Activated CD4-positive, alpha-beta T cell treated with anti-CD3 and anti-CD28 coated beads, Interleukin-2, amount 10 ng/mL, durations not matched to agents 7 days and 5 days (primary cell): Measurements from ENCODE around the gene ATL1. TPM values are rescaled to one million over a fixed set of nuclear protein-coding genes. Genes with fewer than 3 reads are reported as not detected.

ENCODE experiments used
- CTCF ChIA-PET: fragments of 350-600 bp; sonication (Branson Sonifier 250); formaldehyde crosslinking; loops from one replicate; lab custom pipeline; 2021; ENCODE audit warnings: antibody characterized with exemption; lab: Charles Lee
- POLR2A ChIA-PET: fragments of 350-600 bp; sonication (Branson Sonifier 250); formaldehyde crosslinking; loops from one replicate; lab custom pipeline; 2021; ENCODE audit warnings: antibody characterized with exemption; lab: Charles Lee
- DNase-seq: peaks from one replicate; pipeline ENCODE4 v3.0.0-alpha.2; 2020
- H3K27ac Mint-ChIP-seq: one replicate; pipeline ENCODE4 v1.8.0; 2021; ENCODE audit warnings: mild to moderate bottlenecking, moderate library complexity, mixed read lengths
- H3K27me3 Mint-ChIP-seq: one replicate; pipeline ENCODE4 v1.8.0; 2021; ENCODE audit warnings: mixed read lengths
- H3K36me3 Mint-ChIP-seq: one replicate; pipeline ENCODE4 v1.8.0; 2021; ENCODE audit warnings: low read depth, mixed read lengths
- H3K4me1 Mint-ChIP-seq: one replicate; pipeline ENCODE4 v1.8.0; 2021; ENCODE audit warnings: mixed read lengths
- H3K4me3 Mint-ChIP-seq: one replicate; pipeline ENCODE4 v1.8.0; 2021; ENCODE audit warnings: mild to moderate bottlenecking, moderate library complexity, mixed read lengths
- H3K9me3 Mint-ChIP-seq: one replicate; pipeline ENCODE4 v1.8.0; 2021; ENCODE audit warnings: mixed read lengths
- total RNA-seq, 2 experiments: library from RNA; stranded (reverse); gene quantifications; one replicate each; pipeline ENCODE4 v1.2.3, GENCODE V29; 2021

Gene ATL1
- total RNA-seq, 2 experiments from 2014 or later: 0.67 to 1.2 TPM

DNA sequence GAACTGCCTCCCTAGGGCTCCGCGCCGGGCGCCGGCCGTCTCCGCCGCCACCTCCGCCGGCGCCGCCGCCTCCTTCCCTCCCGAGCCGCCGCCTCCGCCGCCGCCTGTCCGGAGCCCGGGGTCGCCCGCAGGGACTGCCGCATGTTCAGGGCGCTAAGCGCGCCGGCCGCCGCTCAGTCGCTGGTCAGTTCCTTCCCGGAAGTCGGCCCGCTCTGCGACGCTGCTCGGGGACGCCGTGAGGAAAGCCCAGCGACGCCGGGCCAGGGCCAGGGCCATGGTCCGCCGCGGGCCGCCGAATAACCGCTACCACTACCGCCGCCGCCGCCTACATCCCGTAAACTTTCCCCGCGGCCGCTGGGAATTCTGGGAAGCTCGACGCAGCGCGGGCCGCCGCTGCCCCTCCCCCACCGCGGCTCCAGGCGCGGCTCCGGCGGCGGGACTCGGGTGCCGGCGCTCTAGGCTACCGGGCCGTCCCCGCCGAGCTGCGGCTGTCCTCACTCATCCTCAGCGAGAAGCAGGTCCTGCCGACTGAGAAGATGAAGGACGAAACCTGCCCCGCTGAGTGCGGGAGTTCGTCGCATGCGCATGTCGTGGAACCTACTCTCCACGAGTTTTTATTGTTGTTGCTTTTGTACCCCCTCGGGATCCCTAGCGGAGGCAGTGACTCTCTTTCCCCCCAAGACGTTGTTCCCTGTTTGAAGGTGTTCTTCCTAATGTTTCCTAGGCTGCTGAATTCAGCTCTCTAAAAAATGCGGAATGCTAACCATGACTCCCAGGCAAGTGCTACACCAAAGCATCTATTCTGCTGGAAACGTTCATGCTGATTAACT is 108.3 kb downstream of the ATL1 start, which contains the start of gene SAV1:
Gene SAV1 (minus strand): TSS at position 311 of the 830 bp plus-strand sequence. CDS start 339 bp downstream, outside the sequence.
- Mint-ChIP-seq H3K27ac (peak within 1 kb of the TSS; percentile 65), H3K27me3 (peaks cover 2% of the 10 kb centered on the region), H3K4me1 (peaks cover 14% of the 10 kb centered on the region), H3K4me3 (no peak within 1 kb of the TSS), H3K36me3 (peaks cover 3% of the 10 kb centered on the region), H3K9me3 (no peaks in the 10 kb centered on the region)
- DNase-seq: peak; percentile 35
- ChIA-PET CTCF (interaction anchor here (1.0 kb wide), 1 partner anchor 105 kb away, joined by 3 read pairs; no protein-coding TSS in a partner anchor), POLR2A (no interaction called here)

- no peak for DNase-seq
- Mint-ChIP-seq H3K27ac (no peak overlapping the region), H3K27me3 (peaks cover 2% of the 10 kb centered on the region)
Measured at GRCh38 chr14:50668826-50669143, 108.8 kb downstream of the ATL1 start.

GRCh38 chr14:50669441-50669986 is 109.6 kb downstream of the ATL1 start:
- Mint-ChIP-seq H3K27ac (no peak overlapping the region), H3K4me1 (peaks cover 14% of the 10 kb centered on the region), H3K27me3 (peaks cover 2% of the 10 kb centered on the region), H3K36me3 (peaks cover 3% of the 10 kb centered on the region), H3K4me3 (no peak overlapping the region), H3K9me3 (no peaks in the 10 kb centered on the region)
- POLR2A ChIA-PET: no interaction called here
- DNase-seq: no peak
- CTCF ChIA-PET: interaction anchor here (1.0 kb wide), 1 partner anchor 80 kb away, joined by 3 read pairs; no protein-coding TSS in a partner anchor

More at GRCh38 chr14:50668826-50669143, 108.8 kb downstream of the ATL1 start:
- no peak overlapping the region for H3K4me3 Mint-ChIP-seq
- peaks cover 14% of the 10 kb centered on the region for H3K4me1 Mint-ChIP-seq
- CTCF ChIA-PET: interaction anchor here (1.0 kb wide), 1 partner anchor 105 kb away, joined by 3 read pairs; no protein-coding TSS in a partner anchor
- POLR2A ChIA-PET: no interaction called here
- peaks cover 3% of the 10 kb centered on the region for H3K36me3 Mint-ChIP-seq
- H3K9me3 Mint-ChIP-seq: no peaks in the 10 kb centered on the region

DNA sequence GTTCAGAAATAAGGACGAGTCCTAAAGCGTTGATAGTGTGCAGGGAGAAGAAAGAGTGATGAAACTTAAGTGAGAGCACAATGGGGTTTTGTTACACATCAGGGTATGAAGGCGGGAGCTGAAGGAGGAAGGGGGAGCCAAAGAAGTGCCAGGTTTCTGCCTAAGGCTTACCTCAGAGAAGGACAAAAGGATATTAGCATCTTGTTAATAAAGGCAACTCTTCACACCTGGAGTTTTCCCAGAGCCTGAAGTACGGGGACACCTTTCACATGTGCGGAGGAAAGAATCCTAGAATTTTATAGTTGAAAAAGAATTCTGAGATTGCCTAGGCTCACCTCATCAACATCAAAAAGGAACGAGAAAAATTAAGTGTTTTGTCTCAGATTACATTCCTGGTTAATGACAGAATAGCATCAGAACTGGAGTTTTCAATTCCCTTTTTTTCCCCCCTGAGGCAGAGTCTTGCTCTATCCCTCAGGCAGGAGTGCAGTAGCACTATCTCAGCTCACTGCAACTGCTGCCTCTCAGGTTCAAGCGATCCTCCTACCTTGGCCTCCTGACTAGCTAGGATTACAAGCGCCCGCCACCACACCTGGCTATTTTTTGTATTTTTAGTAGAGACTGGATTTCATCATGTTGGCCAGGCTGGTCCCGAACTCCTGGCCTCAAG is 110.4 kb downstream of the ATL1 start:
- Mint-ChIP-seq H3K4me3 (no peak overlapping the region), H3K4me1 (peaks cover 14% of the 10 kb centered on the region), H3K27me3 (peaks cover 2% of the 10 kb centered on the region), H3K27ac (no peak overlapping the region), H3K9me3 (no peaks in the 10 kb centered on the region), H3K36me3 (no peaks in the 10 kb centered on the region)
- CTCF ChIA-PET: interaction anchor here (1.0 kb wide), 1 partner anchor 79 kb away, joined by 3 read pairs; no protein-coding TSS in a partner anchor
- no peak for DNase-seq
- POLR2A ChIA-PET: no interaction called here

GRCh38 chr14:50670866-50671256 is 110.9 kb downstream of the ATL1 start:
- H3K4me1 Mint-ChIP-seq: peaks cover 14% of the 10 kb centered on the region
- H3K36me3 Mint-ChIP-seq: no peaks in the 10 kb centered on the region
- CTCF ChIA-PET: interaction anchor here (0.7 kb wide), 1 partner anchor 21 kb away, joined by 4 read pairs; no protein-coding TSS in a partner anchor
- H3K27me3 Mint-ChIP-seq: peaks cover 2% of the 10 kb centered on the region
- no peak overlapping the region for H3K27ac Mint-ChIP-seq
- DNase-seq: no peak
- no peak overlapping the region for H3K4me3 Mint-ChIP-seq
- no peaks in the 10 kb centered on the region for H3K9me3 Mint-ChIP-seq
- POLR2A ChIA-PET: no interaction called here

- no peak overlapping the region for H3K4me3 Mint-ChIP-seq
- no peak for DNase-seq
- H3K9me3 Mint-ChIP-seq: no peaks in the 10 kb centered on the region
- H3K27ac Mint-ChIP-seq: no peak overlapping the region
- CTCF ChIA-PET: no interaction called here
- H3K27me3 Mint-ChIP-seq: peaks cover 6% of the 10 kb centered on the region
- no peaks in the 10 kb centered on the region for H3K36me3 Mint-ChIP-seq
- POLR2A ChIA-PET: no interaction called here
- peaks cover 10% of the 10 kb centered on the region for H3K4me1 Mint-ChIP-seq
Measured at GRCh38 chr14:50675597-50675996, 115.7 kb downstream of the ATL1 start.

DNA sequence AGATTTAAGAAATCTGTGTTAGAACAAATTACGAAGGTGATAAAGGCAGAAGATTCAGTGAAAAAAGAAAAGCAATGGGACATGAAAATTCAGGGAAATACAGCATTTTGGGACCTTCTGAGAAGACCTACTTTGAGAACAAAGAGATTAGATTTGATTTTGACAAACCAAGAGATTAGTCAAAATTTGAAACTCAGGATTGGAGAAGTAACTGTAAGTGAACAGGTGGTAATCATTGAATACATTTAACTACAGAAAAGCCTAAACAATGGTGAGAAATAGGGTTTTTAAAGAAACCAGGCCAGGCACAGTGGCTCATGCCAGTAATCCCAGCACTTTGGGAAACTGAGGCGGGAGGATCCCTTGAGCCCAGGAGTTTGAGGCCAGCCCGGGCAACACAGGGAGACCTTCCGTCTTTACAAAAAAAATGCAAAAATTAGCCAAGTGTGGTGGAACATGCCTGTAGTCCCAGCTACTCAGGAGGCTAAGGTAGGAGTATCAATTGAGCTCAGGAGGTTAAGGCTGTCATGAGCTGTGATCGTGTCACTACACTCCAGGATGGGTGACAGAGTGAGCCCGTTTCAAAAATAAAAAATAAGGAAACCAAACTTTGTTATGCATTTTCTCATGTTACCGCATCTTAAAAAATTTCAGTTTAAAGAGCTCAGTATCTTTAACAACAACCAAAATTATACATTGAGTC is 117.0 kb downstream of the ATL1 start:
- Mint-ChIP-seq H3K27me3 (peaks cover 8% of the 10 kb centered on the region), H3K9me3 (no peaks in the 10 kb centered on the region), H3K27ac (no peak overlapping the region), H3K4me1 (peaks cover 10% of the 10 kb centered on the region), H3K4me3 (no peak overlapping the region), H3K36me3 (no peaks in the 10 kb centered on the region)
- CTCF ChIA-PET: no interaction called here
- POLR2A ChIA-PET: no interaction called here
- no peak for DNase-seq

- Mint-ChIP-seq H3K9me3 (no peaks in the 10 kb centered on the region), H3K4me1 (peaks cover 10% of the 10 kb centered on the region), H3K36me3 (no peaks in the 10 kb centered on the region), H3K27me3 (peaks cover 8% of the 10 kb centered on the region), H3K27ac (no peak overlapping the region), H3K4me3 (no peak overlapping the region)
- POLR2A ChIA-PET: no interaction called here
- DNase-seq: no peak
- CTCF ChIA-PET: no interaction called here
Measured at GRCh38 chr14:50677527-50678063, 117.7 kb downstream of the ATL1 start.

GRCh38 chr14:50678163-50678562 is 118.2 kb downstream of the ATL1 start:
- DNase-seq: no peak
- Mint-ChIP-seq H3K27me3 (peaks cover 8% of the 10 kb centered on the region), H3K36me3 (no peaks in the 10 kb centered on the region), H3K9me3 (no peaks in the 10 kb centered on the region), H3K4me3 (no peak overlapping the region), H3K4me1 (peaks cover 10% of the 10 kb centered on the region), H3K27ac (no peak overlapping the region)
- ChIA-PET CTCF (no interaction called here), POLR2A (no interaction called here)

- no peak for DNase-seq
- peaks cover 10% of the 10 kb centered on the region for H3K4me1 Mint-ChIP-seq
- no peaks in the 10 kb centered on the region for H3K36me3 Mint-ChIP-seq
- POLR2A ChIA-PET: no interaction called here
- peaks cover 8% of the 10 kb centered on the region for H3K27me3 Mint-ChIP-seq
- no peak overlapping the region for H3K27ac Mint-ChIP-seq
- CTCF ChIA-PET: no interaction called here
- H3K4me3 Mint-ChIP-seq: no peak overlapping the region
- no peaks in the 10 kb centered on the region for H3K9me3 Mint-ChIP-seq
Measured at GRCh38 chr14:50679674-50680073, 119.7 kb downstream of the ATL1 start.
